K562 (cell line): ENCODE measurements around the gene CKLF. TPM values are rescaled to one million over a fixed set of nuclear protein-coding genes. Genes with fewer than 3 reads are reported as not detected.
A peak's percentile ranks its signal among the peaks of the same experiment; 100 is the strongest.

ENCODE experiments used
- C11orf30 ChIP-seq: fragments of 450-650 bp; IDR thresholded peaks from 2 replicates; pipeline ENCODE4 v1.6.1; 2016; ENCODE audit warnings: low read depth, mild to moderate bottlenecking
- CHD2 ChIP-seq: IDR thresholded peaks from 2 replicates; pipeline ENCODE4 v1.6.1; 2011; ENCODE audit warnings: low read depth, low read length
- CXXC5 ChIP-seq: fragments of 250-450 bp; sonication (Bioruptor Pico); IDR thresholded peaks from 2 replicates; pipeline ENCODE4 v1.8.0; 2022; ENCODE audit warnings: inconsistent platforms, mild to moderate bottlenecking, moderate library complexity
- MAFF ChIP-seq: IDR thresholded peaks from 2 replicates; pipeline ENCODE4 v1.6.1; 2012; ENCODE audit warnings: low read length, improper control_type of control experiment
- MCM2 ChIP-seq: fragments of 450-650 bp; IDR thresholded peaks from 2 replicates; pipeline ENCODE4 v1.6.1; 2017; ENCODE audit warnings: low read depth, mild to moderate bottlenecking
- MED1 ChIP-seq: sonication (generic); formaldehyde crosslinking; IDR thresholded peaks from 2 replicates; pipeline ENCODE4 v1.8.1; 2023; ENCODE audit warnings: missing genetic modification reagents, borderline replicate concordance
- MTA1 ChIP-seq: fragments of 450-650 bp; IDR thresholded peaks from 2 replicates; pipeline ENCODE4 v1.6.1; 2017; ENCODE audit warnings: borderline replicate concordance
- NONO ChIP-seq, 2 experiments: fragments of 200-400 bp in 1 of 2; fragments of 450-650 bp in 1 of 2; formaldehyde crosslinking in 1 of 2; IDR thresholded peaks; 2 replicates each; pipeline ENCODE4 v1.6.1; 2017; ENCODE audit warnings: low read depth in 2 of 2, mild to moderate bottlenecking in 2 of 2, moderate library complexity in 2 of 2, low read length in 1 of 2
- POU5F1 ChIP-seq: fragments of 150-350 bp; IDR thresholded peaks from 2 replicates; pipeline ENCODE4 v1.6.1; 2014; ENCODE audit warnings: borderline replicate concordance, low read length, low read depth, mild to moderate bottlenecking; ENCODE audit not compliant: partially characterized antibody
- TARDBP ChIP-seq: fragments of 450-650 bp; IDR thresholded peaks from 2 replicates; pipeline ENCODE4 v1.6.1; 2016
- ZNF586 ChIP-seq: fragments of 450-650 bp; formaldehyde crosslinking; conservative IDR thresholded peaks from 2 replicates; pipeline ENCODE4 v1.4.0; 2020; ENCODE audit warnings: mild to moderate bottlenecking, moderate library complexity
- polyA plus RNA-seq, 8 experiments: library from polyadenylated mRNA; depleted of rRNA in 4 of 8; stranded (reverse) in 5 of 8; unstranded in 3 of 8; fragments of >200 nt; fragmentation: Nextera tagmentation in 2 of 8; fragmentation: Illumina TruSeq in 1 of 8; extraction: Ambion mirVana in 2 of 8; extraction: Trizol in 1 of 8; gene quantifications; 2 replicates each; pipeline versions ENCODE4 v1.2.1 to v1.2.3, GENCODE V29; 2011 to 2014; ENCODE audit warnings: inconsistent platforms in 1 of 8, missing spikeins in 1 of 8
- total RNA-seq, 7 experiments: library from RNA; depleted of rRNA in 6 of 7; stranded (reverse); fragments of >200 nt in 6 of 7; fragmentation: Illumina TruSeq in 2 of 7; extraction: Trizol in 2 of 7; gene quantifications; 2 replicates each; pipeline versions ENCODE4 v1.2.1 to v1.2.3, GENCODE V29; 2011 to 2021; ENCODE audit warnings: low replicate concordance in 1 of 7
- TF ChIP-seq, protein P1 (sequence below): fragments of 450-650 bp; IDR thresholded peaks from 2 replicates; pipeline ENCODE4 v1.6.1; 2016; ENCODE audit warnings: missing biosample characterization, missing genetic modification characterization
- TF ChIP-seq, protein P2 (sequence below): fragments of 250-450 bp; sonication (Bioruptor Pico); IDR thresholded peaks from 2 replicates; pipeline ENCODE4 v1.4.0; 2020; ENCODE audit warnings: borderline replicate concordance

Gene CKLF
- total and polyA plus RNA-seq, 9 of the 15 experiments (the other 6 are each of a cell fraction or from before 2014, with no cell fraction given) = 84.8 to 322 (median 118) TPM

DNA sequence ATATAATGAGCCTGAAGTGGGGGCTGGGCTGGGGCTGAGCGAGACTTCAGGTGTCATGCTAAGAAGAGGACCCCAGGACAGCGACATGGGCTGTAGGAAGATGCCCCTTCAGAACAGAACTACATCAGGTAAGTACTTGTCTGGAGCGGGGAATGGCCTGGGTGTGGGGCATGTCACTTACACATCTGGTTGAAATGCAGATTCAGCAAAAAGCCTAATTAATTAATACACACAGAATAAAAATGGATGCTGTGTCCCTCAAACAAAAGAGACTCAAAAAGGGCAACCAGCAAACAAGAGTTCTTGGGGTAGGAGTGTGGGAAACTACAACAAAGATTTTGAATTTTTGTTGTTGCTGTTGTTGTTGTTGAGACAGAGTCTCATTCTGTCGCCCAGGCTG is 38.6 kb downstream of the CKLF start (continued):
- TF ChIP-seq ZNF586 (CRISPR knock-in tag) (no peak), MED1 (CRISPR knock-in tag) (no peak), CXXC5 (CRISPR knock-in tag) (no peak), NONO (IDR thresholded peaks at IDR 0.05; ENCODE audit: low read depth in 2 of 2, low read length in 1 of 2) (no peak), MTA1 (no peak), MCM2 (no peak), C11orf30 (peak; percentile 81), TARDBP (no peak), MAFF (peak; percentile 42; the same call in 1 of the 2 replicates), CHD2 (no peak), POU5F1 (no peak)
- TF ChIP-seq, protein P1, sequence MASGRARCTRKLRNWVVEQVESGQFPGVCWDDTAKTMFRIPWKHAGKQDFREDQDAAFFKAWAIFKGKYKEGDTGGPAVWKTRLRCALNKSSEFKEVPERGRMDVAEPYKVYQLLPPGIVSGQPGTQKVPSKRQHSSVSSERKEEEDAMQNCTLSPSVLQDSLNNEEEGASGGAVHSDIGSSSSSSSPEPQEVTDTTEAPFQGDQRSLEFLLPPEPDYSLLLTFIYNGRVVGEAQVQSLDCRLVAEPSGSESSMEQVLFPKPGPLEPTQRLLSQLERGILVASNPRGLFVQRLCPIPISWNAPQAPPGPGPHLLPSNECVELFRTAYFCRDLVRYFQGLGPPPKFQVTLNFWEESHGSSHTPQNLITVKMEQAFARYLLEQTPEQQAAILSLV (tag) = no peak
- TF ChIP-seq, protein P2, sequence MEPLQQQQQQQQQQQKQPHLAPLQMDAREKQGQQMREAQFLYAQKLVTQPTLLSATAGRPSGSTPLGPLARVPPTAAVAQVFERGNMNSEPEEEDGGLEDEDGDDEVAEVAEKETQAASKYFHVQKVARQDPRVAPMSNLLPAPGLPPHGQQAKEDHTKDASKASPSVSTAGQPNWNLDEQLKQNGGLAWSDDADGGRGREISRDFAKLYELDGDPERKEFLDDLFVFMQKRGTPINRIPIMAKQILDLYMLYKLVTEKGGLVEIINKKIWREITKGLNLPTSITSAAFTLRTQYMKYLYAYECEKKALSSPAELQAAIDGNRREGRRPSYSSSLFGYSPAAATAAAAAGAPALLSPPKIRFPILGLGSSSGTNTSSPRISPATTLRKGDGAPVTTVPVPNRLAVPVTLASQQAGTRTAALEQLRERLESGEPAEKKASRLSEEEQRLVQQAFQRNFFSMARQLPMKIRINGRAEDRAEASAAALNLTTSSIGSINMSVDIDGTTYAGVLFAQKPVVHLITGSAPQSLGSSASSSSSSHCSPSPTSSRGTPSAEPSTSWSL = no peak
